GM21360 (cell line): ENCODE measurements around the gene DIP2B.
"Not testable (repeated sequence)": the region's sequence is repeated elsewhere in the genome, so short reads cannot be mapped to it uniquely, and the experiment has no call there.

Experiments used
- ATAC-seq: cut with Tn5 transposase; IDR thresholded peaks from one replicate; pipeline ENCODE4 v1.9.1; 2021; ENCODE audit warnings: mild to moderate bottlenecking, moderate library complexity; ENCODE audit not compliant: unreplicated experiment

The DIP2B gene

DNA sequence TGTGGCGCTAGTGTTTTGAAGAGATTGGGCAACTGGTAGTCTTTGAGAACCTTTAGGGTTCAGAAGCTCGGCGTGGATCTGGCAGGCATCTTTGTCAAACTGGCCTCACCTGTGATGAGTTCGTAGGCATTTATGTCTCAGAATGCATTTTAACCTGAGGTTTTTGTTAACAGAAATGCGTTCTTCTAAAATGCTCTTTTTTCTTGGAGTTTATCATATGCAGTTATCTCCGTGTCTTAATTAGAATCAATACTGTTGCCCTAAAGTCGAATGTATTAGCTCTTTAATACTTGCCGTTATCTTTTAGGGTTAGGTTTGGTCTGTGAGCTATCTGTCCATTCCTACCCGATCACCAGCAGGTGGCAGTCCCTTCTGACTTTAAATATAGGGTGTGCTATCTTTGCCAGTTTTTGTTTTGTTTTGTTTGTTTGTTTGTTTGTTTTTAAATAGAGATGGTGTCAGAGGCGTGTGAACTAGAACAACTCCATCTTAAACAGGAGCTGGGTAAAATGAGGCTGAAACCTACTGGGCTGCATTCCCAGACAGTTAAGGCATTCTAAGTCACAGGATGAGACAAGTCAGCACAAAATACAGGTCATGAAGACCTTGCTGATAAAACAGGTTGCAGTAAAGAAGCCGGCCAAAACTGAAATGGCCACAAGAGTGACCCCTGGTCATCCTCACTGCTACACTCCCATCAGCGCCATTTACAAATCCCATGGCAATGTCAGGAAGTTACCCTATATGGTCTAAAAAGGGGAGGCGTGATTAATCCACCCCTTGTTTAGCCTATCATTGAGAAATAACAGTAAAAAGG lies 260.5 kb downstream of the DIP2B start:
- peak; percentile 26 for ATAC-seq

DNA sequence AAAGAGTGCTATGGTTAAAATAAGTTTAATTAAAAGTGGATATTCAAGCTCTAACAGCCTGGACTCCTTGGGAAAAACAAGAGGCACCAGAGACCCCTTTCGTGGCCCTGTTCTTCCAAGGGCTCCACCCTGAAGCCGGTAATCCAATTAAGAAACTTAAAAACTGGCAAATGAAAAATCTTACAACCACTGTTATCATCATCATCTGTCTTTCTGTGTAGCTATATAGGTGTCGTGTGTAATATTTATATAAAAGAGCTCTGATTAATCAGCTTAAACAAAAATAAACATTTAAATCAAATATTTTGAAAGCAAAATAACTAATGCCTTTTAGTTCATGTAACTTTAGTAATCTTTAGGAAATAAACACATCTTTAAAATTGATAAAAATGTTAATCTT lies 263.6 kb downstream of the DIP2B start:
- no peak for ATAC-seq

DNA sequence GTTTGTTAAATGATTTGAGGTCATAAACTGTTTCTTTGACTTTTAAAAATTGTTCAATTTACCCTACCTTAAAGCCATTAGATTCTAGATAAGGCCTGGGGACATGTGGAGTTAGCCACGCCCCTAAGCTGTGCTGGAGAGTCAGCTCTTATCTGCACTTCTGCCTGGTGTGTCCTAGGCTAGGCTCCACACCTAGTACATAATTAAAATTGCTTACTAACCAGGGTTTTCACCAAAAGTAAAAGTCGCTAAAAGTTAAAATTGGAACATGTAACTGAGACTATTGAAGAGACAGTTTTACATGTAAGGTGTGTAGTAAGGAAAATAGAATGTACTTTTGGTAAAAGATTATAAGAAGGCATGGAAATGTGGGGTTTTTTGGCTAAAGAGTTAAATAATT lies 264.0 kb downstream of the DIP2B start:
- not testable (repeated sequence) for ATAC-seq

DNA sequence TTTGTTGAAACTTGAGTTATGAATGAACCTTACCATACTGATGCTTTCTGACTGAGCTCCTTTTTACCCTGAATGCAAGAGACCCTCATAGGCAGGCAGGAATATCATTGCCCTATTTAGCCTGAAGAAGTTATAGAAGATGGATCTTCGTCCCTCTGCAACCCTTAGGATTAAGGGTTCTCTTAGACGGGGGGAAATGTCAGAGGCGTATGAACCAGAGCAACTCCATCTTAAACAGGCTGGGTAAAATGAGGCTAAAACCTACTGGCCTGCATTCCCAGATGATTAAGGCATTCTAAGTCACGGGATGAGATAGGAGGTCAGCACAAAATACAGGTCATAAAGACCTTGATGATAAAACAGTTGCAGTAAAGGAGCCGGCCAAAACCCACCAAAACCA lies 266.6 kb downstream of the DIP2B start:
- no peak for ATAC-seq

DNA sequence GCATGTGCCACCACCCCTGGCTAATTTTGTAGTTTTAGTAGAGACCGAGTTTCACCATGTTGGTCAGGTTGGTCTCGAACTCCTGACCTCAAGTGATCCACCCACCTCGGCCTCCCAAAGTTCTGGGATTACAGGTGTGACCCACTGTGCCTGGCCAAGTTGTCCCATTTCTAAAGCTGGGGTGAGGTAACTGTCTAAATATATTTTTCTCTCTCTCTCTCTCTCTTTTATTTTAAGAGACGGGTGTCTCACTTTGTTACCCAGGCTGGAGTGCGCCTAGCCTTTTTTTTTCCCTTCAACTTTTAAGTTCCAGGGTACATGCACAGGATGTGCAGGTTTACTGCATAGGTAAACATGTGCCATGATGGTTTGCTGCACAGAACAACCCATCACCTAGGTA lies 267.7 kb downstream of the DIP2B start:
- no peak for ATAC-seq

DNA sequence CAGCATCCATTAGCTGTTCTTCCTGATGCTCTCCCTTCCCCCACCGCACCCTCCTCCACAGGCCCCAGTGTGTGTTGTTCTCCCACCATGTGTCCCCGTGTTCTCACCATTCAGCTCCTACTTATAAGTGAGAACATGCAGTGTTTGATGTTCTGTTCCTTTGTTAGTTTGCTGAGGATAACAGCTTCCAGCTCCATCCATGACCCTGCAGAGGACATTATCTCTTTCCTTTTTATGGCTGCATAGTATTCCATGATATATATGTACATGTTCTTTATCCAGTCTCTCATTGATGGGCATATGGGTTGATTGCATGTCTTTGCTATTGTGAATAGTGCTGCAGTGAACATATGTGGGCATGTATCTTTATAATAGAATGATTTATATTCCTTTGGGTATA lies 268.1 kb downstream of the DIP2B start:
- ATAC-seq = no peak

DNA sequence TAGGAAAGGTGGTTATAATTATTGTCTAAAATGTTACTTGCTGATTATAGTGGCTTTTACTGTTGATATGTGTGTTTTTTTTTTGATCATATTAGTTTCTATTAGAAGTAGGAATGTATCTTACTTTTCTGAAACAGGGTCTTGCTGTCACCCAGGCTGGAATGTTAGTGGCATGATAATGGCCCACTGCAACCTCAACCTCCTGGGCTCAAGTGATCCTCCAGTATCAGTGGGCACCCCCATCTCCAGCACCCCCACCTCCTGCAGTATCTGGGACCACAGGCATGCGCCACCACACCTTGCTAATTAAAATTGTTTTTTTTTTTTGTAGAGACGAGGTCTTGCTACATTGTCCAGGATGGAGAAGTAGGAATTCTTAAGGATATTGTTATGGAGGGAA lies 270.5 kb downstream of the DIP2B start:
- ATAC-seq = no peak

DNA sequence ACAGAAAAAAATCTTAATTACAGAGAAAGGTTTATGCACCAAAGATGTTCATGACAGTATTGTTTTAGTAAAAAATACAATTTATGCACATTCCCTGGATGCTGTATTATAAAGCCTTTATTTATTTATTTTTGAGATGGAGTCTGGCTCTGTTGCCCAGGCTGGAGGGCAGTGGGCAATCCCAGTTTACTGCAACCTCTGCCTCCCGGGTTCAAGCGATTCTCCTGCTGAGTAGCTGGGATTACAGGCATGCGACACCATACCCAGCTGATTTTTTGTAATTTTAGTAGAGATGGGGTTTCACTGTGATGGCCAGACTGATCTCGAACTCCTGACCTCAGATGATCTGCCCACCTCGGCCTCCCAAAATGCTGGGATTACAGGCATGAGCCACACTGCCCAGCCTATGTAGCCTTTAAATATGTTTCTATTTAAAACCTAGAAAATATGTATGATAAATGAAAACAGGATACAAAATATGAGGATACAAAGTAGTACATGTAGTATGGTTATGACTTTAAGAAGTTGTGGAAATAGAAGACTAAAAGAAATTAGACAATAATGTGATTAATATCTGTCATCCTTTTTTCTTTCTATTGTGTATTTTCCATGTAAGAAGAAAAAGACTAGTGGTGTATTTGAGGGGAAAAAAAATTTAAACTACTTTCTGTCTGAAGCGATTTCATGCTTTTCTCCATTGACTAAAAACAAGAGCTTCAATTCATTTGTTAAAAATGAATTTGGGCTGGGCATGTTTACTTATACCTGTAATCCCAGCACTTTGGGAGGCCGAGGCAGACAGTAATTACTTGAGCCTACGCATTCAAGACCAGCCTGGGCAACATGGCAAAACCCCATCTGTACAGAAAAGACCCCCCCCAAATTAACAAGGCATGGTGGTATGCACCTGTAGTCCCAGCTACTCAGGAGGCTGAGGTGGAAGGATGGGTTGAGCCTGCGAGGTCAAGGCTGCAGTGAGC lies 272.3 kb downstream of the DIP2B start:
- no peak for ATAC-seq

DNA sequence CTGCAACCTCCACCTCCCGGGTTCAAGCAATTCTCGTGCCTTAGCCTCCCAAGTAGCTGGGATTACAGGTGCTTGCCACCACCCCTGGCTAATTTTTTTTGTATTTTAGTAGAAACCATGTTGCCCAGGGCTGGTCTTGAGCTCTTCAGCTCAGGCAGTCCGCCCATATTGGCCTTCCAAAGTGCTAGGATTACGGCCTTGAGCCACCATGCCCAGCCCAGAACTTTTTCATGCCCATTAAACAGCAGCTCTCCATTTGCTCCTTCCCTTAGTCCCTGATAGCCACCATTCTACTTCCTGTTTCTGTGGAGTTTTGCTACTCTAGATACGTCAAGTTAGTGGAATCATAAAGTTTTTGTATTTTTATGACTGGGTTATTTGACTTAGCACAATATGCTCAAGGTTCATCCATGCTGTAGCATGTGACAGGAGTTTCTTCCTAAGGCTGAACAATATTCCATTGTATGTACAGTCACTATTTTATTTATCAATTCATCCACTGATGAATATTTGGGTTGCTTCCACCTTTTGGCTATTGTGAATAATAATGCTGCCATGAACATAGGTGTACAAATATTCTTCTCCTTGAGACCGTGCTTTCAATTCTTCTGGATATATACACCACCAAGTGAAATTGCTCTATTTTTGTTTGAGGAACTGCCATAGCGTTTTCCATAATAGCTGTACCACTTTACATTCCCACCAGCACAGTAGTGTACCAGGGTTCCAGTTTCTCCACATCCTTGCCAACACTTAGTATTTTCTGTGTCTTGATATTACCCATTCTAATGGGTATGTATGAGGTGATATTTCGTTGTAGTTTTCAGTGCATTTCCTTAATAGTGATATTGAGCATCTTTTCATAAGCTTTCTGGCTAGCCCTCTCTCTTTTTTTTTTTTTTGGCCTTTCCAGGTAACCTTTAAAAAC lies 274.1 kb downstream of the DIP2B start:
- no peak for ATAC-seq

DNA sequence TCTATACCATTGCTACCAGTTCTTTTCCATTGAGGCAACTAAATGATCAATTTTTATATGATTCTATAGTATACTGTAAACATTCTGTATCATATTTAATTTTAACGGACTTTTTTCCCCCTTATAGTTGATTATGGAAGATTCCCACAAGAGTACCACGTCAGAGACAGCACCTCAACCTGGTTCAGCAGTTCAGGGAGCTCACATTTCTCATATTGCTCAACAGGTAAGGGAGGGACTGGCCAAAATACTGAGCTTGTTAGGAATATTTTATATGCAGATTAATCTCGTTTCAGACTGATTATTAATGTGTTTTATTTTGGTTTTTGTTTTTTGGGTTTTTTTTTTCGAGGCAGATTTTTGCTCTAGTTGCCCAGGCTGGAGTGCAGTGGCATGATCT lies 275.2 kb downstream of the DIP2B start:
- ATAC-seq = no peak

DNA sequence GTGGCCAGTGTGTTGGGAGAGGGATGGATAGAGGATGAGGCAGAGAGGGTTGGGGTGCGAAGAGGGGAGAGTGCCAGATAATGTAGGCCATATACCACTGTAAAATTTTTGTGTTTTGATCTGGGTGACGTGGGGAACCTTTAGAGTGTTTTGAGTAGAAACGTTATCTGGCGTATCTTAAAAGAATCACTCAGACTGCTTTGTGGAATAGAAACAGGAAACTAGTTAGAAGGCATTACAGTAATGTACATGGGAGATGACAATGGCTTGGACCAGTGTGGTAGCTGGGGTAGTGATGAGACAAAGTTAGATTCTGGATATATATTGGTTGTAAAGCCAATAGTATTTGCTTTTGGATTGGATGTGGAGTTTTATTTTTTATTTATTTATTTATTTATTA lies 279.7 kb downstream of the DIP2B start:
- no peak for ATAC-seq

DNA sequence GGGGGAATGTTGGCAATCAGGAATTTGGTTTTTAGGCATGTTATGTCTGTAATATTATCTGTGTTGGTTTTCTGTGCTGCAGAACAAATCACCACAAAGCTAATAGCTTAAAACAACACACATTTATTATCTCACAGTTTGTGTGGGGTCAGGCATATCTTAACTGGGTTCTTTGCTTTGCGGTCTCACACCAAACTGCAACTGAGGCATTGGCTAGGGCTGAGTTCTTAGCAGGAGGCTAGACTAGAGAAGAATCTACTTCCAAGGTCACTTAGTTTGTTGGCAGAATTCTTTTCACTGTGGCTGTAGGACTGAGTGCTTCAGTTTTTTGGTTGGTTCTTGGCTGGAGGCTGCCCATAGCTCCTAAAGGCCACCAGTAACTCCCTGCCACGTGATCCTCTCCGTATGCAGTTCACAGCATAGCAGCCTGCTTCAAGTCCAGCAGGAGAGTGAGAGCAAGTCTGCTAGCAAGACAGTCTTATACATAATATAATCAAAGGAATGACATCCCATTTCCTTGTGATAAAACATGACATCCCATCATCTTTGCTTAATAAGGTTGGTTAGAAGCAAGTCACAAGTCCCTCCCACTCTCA lies 280.7 kb downstream of the DIP2B start:
- ATAC-seq = no peak

DNA sequence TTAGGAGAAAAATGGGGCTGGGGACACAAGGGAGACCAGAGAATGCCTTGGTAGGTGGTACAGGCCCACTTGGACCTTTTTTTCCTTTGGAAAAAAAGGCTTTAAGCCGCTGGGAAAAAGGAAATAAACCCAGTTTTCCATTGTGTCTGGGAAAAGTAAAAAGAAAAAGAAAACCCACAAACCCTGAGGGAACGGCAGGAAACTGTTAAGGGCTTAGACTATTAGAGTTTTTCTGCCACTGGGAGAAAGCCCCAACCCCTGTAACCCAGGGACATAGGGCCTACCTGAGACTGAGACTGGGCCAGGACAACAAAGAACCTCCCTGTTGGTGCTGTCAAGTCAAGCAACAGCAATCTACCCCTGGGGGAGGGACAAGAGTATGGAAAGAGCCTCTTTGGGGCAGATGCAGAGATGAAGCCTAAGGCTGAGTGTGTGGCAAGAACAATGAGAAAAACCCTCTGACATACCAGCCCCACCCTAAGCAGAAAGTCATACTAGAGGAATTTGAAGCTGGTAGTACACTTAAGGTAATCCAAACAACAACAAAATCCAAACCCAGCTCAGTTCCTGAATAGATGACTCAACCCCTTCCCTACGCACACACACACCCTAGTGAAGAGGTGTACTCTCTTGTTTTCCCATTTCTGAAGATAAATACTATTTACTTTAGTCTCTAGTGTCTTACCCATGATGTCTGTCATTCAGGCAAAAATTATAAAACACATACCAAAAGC lies 281.9 kb downstream of the DIP2B start:
- ATAC-seq = no peak

DNA sequence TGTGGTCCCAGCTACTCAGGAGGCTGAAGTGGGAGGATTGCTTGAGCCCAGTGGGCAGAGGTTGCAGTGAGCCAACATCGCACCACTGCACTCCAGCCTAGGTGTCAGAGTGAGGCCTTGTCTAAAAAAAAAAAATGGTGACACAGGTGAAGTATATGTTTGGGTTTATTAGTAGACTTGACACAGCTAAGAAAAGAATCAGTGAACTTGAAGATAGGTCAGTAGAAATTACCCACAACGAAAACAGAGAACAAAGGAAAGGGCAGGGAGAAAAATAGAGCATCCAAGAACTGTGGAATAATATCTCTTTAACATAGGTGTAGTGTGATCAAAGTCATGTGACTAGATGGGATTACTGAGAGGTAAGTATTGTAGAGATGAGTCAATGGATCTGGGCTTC lies 282.8 kb downstream of the DIP2B start:
- ATAC-seq = no peak

DNA sequence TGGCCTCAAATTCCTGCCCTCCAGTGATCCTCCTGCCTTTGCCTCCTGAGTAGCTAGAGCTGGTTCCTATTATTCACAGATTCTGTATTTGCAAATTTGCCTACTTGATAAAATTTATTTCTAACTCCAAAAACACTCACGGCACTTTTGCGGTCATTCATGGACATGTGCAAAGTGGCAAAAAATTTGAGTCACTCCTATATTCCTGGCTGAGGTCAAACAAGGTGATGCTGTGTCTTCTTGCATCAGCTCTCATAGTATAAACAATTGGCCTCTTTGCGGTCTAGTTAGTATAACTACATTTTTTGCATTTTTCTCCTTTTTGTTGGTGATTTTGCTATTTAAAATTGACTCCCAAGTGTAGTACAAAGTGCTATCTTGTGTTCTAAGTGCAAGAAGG lies 283.8 kb downstream of the DIP2B start:
- no peak for ATAC-seq

DNA sequence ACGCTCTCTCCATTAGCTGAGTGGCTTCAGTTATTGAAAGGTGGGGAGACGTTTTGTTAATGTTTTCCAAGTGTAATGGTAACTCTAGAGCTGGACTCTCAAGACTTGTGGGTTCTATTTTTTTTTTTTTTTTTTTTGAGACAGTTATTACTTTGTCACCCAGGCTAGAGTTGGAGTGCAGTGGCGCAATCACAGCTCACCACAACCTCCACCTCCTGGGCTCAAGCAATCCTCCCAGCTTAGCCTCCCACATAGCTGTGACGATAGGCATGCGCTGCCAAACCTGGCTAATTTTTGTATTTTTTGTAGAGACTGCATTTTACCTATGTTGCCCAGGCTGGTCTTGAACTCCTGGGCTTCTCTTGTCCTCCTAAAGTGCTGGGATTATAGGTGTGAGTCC lies 285.3 kb downstream of the DIP2B start:
- ATAC-seq = no peak
